ENCODE results near the gene CROCC2. TPM values are rescaled to one million over a fixed set of nuclear protein-coding genes. Genes with fewer than 3 reads are reported as not detected.
A peak's percentile ranks its signal among the peaks of the same experiment; 100 is the strongest.

The CROCC2 gene
- total and polyA plus RNA-seq, 4 donors, result 1.3 to 17.4 (median 4.4) TPM

DNA sequence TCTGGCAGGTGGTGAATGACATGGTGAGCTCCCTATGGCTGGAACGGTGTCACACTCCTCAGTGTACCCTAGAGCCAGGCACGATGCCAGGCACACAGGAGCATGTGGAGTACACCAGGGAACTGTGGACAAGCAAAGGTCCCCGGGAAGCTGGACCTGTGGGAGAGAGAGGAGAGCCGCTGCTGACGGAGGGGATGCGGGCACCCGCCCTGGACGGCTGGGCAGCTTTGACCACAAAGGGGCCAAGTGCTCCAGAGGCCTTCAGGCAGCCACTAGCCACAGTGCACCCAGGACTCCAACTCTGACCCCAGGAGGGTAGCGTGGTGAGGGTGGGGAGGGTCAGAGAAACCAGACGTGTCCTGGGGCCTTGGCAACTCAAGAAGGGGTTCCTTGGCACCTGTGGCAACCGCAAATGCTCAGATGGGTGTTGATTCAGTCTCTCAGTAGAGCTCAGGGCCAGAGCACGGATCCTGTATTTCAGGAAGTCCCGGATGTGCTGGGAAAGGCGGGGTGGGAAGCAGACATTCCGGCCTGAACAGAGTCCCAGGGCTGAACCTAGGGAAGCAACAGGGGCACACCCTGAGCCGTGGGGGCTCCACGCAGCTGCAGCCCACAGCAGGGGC lies 7.9 kb upstream of the CROCC2 start:
- ATAC-seq (ENCODE audit: insufficient read depth, low FRiP score) (no peak), DNase-seq (peak; percentile 61 to 72 (median 63))
- Histone ChIP-seq H3K4me3 (no peak overlapping the region), H3K9ac (ENCODE audit: insufficient read depth in 1 of 2, low read length in 2 of 2) (no peak overlapping the region), H3K36me3 (ENCODE audit: control insufficient read depth in 4 of 4, insufficient read depth in 4 of 4, low read length in 4 of 4) (no peaks in the 10 kb centered on the region), H3K27ac (ENCODE audit: low read depth in 1 of 2, low read length in 1 of 2) (peak overlapping the region; percentile 4 to 83), H3K9me3 (ENCODE audit: control insufficient read depth in 4 of 4, insufficient read depth in 3 of 4, low read length in 3 of 4) (no peaks in the 10 kb centered on the region), H3K4me1 (ENCODE audit: control insufficient read depth in 5 of 5, insufficient read depth in 5 of 5, low read length in 5 of 5) (peaks cover 0 to 27% (median 5%) of the 10 kb centered on the region in 5 donors), H3K27me3 (ENCODE audit: control insufficient read depth in 3 of 3, insufficient read depth in 3 of 3, low read length in 2 of 3) (no peaks in the 10 kb centered on the region)
- WGBS, 2 donors, result 52 to 71% methylated on average over 17 of the region's 17 CpGs
- TF ChIP-seq CTCF (IDR thresholded peaks at IDR 0.05; ENCODE audit: control extremely low read depth, extremely low read depth), result no peak

DNA sequence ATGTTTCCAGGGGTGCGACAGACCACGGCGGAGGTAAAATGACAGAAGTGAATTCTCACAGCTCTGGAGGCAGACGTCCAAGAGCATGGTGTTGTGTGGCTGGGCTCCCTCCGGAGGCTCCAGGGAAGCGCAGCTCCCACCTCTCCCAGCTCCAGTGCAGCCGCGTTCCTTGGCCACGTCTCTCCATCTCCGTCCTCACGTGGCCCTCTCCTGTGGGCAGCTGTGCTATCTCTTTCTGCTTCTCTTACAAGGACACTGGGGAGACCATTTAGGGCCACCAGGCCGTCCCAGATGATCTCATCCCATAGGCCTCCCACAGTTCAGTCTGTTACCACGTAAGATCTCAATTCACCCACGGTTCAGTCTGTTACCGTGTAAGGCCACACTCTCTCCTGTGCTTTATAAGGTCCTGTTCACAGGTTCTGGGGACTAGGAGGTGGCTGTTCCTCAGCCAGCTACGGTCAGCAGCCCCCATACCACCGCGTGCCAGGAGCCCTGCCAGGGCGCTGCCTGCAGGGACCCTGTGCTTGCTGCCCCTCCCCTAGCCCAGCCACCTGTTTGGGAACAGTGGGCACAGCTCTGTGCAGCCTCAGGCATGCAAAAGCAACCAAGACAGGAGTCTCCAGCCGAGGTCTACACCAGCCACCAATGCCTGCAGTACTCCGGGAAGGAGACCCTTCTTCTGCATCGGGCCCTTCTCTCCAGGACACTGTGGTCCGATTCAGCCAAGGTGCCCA lies 7.2 kb upstream of the CROCC2 start:
- H3K36me3 ChIP-seq (ENCODE audit: control insufficient read depth in 4 of 4, insufficient read depth in 4 of 4, low read length in 4 of 4), result no peaks in the 10 kb centered on the region
- no peak for DNase-seq
- no peaks in the 10 kb centered on the region for H3K9me3 ChIP-seq (ENCODE audit: control insufficient read depth in 4 of 4, insufficient read depth in 3 of 4, low read length in 3 of 4)
- peaks cover 0 to 27% (median 5%) of the 10 kb centered on the region in 5 donors for H3K4me1 ChIP-seq (ENCODE audit: control insufficient read depth in 5 of 5, insufficient read depth in 5 of 5, low read length in 5 of 5)
- WGBS, 2 donors, result 74 to 79% methylated on average over 23 of the region's 23 CpGs
- no peaks in the 10 kb centered on the region for H3K27me3 ChIP-seq (ENCODE audit: control insufficient read depth in 3 of 3, insufficient read depth in 3 of 3, low read length in 2 of 3)
- H3K27ac ChIP-seq (ENCODE audit: low read depth in 1 of 2, low read length in 1 of 2), result peak overlapping the region; percentile 4 to 79
- ATAC-seq (ENCODE audit: insufficient read depth, low FRiP score), result no peak
- no peak for TF ChIP-seq CTCF (IDR thresholded peaks at IDR 0.05; ENCODE audit: control extremely low read depth, extremely low read depth)
- no peak overlapping the region for H3K4me3 ChIP-seq
- no peak overlapping the region for H3K9ac ChIP-seq (ENCODE audit: insufficient read depth in 1 of 2, low read length in 2 of 2)

- peak overlapping the region in 1 of 2 donors; percentile 79 for H3K27ac ChIP-seq (ENCODE audit: low read depth in 1 of 2, low read length in 1 of 2)
Observed at GRCh38 chr2:240899468-240899865, 6.7 kb upstream of the CROCC2 start.

More at GRCh38 chr2:240899468-240899865, 6.7 kb upstream of the CROCC2 start:
- no peaks in the 10 kb centered on the region for H3K36me3 ChIP-seq (ENCODE audit: control insufficient read depth in 4 of 4, insufficient read depth in 4 of 4, low read length in 4 of 4)
- ATAC-seq (ENCODE audit: insufficient read depth, low FRiP score) (no peak), DNase-seq (no peak)
- 93 to 94% methylated on average over 19 of the region's 19 CpGs for WGBS, 2 donors
- no peaks in the 10 kb centered on the region for H3K27me3 ChIP-seq (ENCODE audit: control insufficient read depth in 3 of 3, insufficient read depth in 3 of 3, low read length in 2 of 3)
- H3K9me3 ChIP-seq (ENCODE audit: control insufficient read depth in 4 of 4, insufficient read depth in 3 of 4, low read length in 3 of 4), result no peaks in the 10 kb centered on the region
- TF ChIP-seq CTCF (IDR thresholded peaks at IDR 0.05; ENCODE audit: control extremely low read depth, extremely low read depth), result no peak
- H3K9ac ChIP-seq (ENCODE audit: insufficient read depth in 1 of 2, low read length in 2 of 2), result no peak overlapping the region
- no peak overlapping the region for H3K4me3 ChIP-seq
- peaks cover 0 to 27% (median 5%) of the 10 kb centered on the region in 5 donors for H3K4me1 ChIP-seq (ENCODE audit: control insufficient read depth in 5 of 5, insufficient read depth in 5 of 5, low read length in 5 of 5)

All from lung (tissue), 12 donors.